ENCODE measurements around the gene TRMT44.
A peak's percentile ranks its signal among the peaks of the same experiment; 100 is the strongest.
"Not testable (repeated sequence)": the region's sequence is repeated elsewhere in the genome, so short reads cannot be mapped to it uniquely, and the experiment has no call there.

The TRMT44 gene

GRCh38 chr4:8486643-8487042, 46.1 kb downstream of the TRMT44 start:
- not testable (repeated sequence) for DNase-seq

GRCh38 chr4:8488791-8489369, 48.3 kb downstream of the TRMT44 start:
- DNase-seq = peak in 2 of 51 donors; percentile 30 to 32

- DNase-seq = not testable (repeated sequence)
These were observed 50.9 kb downstream of the TRMT44 start for GRCh38 chr4:8491478-8491877.

- DNase-seq = no peak
These were observed 51.6 kb downstream of the TRMT44 start for GRCh38 chr4:8492174-8492573.

- DNase-seq = no peak
These were observed 52.9 kb downstream of the TRMT44 start for GRCh38 chr4:8493484-8493883.

- DNase-seq = no peak
These were observed 53.6 kb downstream of the TRMT44 start for GRCh38 chr4:8494218-8494617.

- no peak for DNase-seq
These were observed 54.5 kb downstream of the TRMT44 start for GRCh38 chr4:8494983-8495548.

GRCh38 chr4:8495803-8496202, 55.2 kb downstream of the TRMT44 start:
- DNase-seq = no peak

GRCh38 chr4:8497762-8498161, 57.2 kb downstream of the TRMT44 start:
- DNase-seq = no peak

GRCh38 chr4:8500966-8501365, 60.4 kb downstream of the TRMT44 start:
- no peak for DNase-seq

GRCh38 chr4:8501781-8502180, 61.2 kb downstream of the TRMT44 start:
- no peak for DNase-seq

- no peak for DNase-seq
These were observed 61.8 kb downstream of the TRMT44 start for GRCh38 chr4:8502371-8502770.

GRCh38 chr4:8502836-8503585, 62.4 kb downstream of the TRMT44 start:
- DNase-seq = no peak

- DNase-seq = peak in 2 of 51 donors; percentile 7 to 11
These were observed 63.2 kb downstream of the TRMT44 start for GRCh38 chr4:8503801-8504200.

- DNase-seq = no peak
These were observed 63.9 kb downstream of the TRMT44 start for GRCh38 chr4:8504279-8505007.

GRCh38 chr4:8505229-8505628, 64.7 kb downstream of the TRMT44 start:
- no peak for DNase-seq

GRCh38 chr4:8506006-8506372, 65.4 kb downstream of the TRMT44 start:
- no peak for DNase-seq

GRCh38 chr4:8506373-8507195, 66.0 kb downstream of the TRMT44 start:
- DNase-seq = peak in 19 of 51 donors; percentile 19 to 70 (median 35)

- peak in 1 of 51 donors; percentile 46 for DNase-seq
These were observed 66.6 kb downstream of the TRMT44 start for GRCh38 chr4:8507196-8507570.

GRCh38 chr4:8507624-8508023, 67.0 kb downstream of the TRMT44 start:
- DNase-seq = no peak

- DNase-seq = no peak
These were observed 67.7 kb downstream of the TRMT44 start for GRCh38 chr4:8508266-8508665.
